ENCODE measurements around the gene TMEM135.
"Not testable (repeated sequence)": the region's sequence is repeated elsewhere in the genome, so short reads cannot be mapped to it uniquely, and the experiment has no call there.

Gene TMEM135

GRCh38 chr11:87263979-87264378, 226.2 kb downstream of the TMEM135 start:
- no peak for DNase-seq

DNA sequence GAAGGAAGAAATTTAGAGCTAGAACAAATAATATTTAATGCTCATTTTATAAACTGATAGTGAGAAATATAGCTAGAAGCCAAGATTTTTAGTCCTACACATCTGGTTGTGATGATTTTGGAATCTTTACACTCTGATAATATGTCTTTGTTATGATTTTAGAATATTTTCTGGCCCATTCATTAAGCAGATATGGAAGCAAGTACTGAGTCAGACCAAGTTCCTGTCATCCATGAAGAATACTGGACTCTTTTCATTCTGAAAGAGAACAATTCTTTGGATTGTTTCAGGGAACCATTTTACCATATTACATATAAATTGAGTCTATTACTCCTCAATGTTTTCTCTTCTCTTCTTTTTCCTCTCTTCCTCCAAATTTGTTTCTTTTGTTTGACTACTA, 227.4 kb downstream of the TMEM135 start:
- no peak for DNase-seq

- DNase-seq = no peak
Observed at GRCh38 chr11:87265979-87266378, 228.2 kb downstream of the TMEM135 start.

- no peak for DNase-seq
Observed at GRCh38 chr11:87266751-87267150, 229.0 kb downstream of the TMEM135 start.

DNA sequence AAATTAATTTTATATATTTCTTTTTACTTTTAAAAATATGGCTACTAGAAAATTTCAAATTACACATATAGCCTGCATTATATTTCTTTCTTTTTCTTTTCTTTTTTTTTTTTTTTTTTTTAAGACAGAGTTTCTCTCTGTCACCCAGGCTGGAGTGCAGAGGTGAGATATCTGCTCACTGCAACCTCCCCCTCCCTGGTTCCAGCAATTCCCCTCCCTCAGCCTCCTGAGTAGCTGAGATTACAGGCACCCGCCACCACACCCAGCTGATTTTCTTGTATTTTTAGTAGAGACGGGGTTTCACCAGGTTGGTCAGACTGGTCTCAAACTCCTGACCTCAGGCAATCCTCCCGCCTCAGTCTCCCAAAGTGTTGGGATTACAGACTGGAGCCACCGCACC, 234.2 kb downstream of the TMEM135 start:
- DNase-seq = not testable (repeated sequence)

GRCh38 chr11:87275176-87275575, 237.4 kb downstream of the TMEM135 start:
- no peak for DNase-seq

DNA sequence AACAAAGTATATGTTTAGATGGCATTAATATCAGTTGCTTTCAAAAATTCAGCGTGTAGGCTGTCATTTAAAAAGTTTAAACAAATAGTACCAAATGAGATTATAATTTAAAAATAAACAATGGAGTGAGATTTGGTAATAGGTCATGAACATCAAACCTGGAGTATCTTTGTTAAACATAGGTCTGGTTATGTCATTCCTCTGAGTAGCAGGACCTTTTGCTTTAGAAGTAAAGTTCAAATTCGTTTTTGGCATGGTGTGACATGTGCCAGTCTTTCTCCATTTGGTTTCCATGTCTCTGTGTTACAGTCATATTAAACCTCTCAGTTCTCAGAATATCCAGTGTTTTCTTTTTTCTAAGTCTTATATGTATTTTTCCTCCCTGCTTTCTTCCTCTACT, 242.4 kb downstream of the TMEM135 start:
- no peak for DNase-seq

DNA sequence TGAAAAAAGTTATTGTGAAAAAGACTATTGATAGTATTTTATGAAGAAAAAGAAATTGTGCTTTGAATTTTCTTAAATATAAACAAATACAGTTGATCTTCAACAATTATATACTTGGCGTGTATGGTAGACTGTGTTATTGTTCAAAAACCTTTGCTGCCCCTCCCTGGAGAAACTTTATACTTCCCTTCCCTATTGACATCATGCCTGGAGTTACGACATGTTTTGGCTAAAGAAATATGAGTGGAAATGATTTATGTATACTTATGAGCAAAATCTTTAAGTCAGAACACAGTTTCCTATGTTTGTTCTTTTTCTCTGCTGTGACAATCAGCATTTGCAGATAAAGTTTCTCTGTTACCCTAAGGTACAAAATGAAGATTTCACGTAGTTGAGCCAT, 243.8 kb downstream of the TMEM135 start:
- DNase-seq = no peak

- DNase-seq = no peak
Observed at GRCh38 chr11:87284306-87284705, 246.6 kb downstream of the TMEM135 start.

DNA sequence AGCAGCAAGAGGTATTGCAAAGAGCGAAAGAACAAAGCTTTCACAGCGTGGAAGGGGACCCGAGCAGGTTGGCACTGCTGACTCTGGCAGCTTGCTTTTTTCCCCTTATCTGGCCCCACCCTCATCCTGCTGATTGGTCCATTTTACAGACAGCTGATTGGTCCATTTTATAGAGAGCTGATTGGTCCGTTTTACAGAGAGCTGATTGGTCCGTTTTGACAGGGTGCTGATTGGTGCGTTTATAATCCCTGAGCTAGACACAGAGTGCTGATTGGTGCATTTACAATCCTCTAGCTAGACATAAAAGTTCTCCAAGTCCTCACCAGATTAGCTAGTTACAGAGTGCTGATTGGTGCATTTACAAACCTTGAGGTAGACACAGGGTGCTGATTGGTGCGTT, 247.9 kb downstream of the TMEM135 start:
- DNase-seq = not testable (repeated sequence)

GRCh38 chr11:87286338-87286737, 248.6 kb downstream of the TMEM135 start:
- no peak for DNase-seq

- no peak for DNase-seq
Observed at GRCh38 chr11:87290304-87290922, 252.7 kb downstream of the TMEM135 start.

GRCh38 chr11:87292598-87292997, 254.9 kb downstream of the TMEM135 start:
- DNase-seq = no peak

DNA sequence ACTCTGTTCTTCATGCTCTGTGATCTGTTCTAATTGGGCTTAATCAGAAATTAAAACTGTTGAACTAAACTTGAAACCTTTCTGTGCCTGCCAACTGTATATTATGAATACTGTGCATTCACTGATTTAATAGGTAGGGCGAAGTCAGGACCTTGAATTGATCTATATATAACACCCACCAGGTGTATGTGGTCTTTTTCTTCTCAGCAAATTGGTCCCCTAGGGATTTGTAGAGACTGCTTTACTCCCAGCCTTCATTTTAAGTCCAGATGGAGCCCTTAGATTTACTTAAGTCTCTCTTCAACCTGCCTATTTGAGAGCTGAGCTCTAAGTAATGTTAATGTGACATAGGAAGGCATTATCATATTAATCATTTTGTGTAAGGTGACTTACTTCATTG, 257.5 kb downstream of the TMEM135 start:
- no peak for DNase-seq

- no peak for DNase-seq
Observed at GRCh38 chr11:87296627-87297026, 258.9 kb downstream of the TMEM135 start.

GRCh38 chr11:87298155-87298554, 260.4 kb downstream of the TMEM135 start:
- DNase-seq = no peak

- DNase-seq = no peak
Observed at GRCh38 chr11:87299041-87299481, 261.3 kb downstream of the TMEM135 start.

DNA sequence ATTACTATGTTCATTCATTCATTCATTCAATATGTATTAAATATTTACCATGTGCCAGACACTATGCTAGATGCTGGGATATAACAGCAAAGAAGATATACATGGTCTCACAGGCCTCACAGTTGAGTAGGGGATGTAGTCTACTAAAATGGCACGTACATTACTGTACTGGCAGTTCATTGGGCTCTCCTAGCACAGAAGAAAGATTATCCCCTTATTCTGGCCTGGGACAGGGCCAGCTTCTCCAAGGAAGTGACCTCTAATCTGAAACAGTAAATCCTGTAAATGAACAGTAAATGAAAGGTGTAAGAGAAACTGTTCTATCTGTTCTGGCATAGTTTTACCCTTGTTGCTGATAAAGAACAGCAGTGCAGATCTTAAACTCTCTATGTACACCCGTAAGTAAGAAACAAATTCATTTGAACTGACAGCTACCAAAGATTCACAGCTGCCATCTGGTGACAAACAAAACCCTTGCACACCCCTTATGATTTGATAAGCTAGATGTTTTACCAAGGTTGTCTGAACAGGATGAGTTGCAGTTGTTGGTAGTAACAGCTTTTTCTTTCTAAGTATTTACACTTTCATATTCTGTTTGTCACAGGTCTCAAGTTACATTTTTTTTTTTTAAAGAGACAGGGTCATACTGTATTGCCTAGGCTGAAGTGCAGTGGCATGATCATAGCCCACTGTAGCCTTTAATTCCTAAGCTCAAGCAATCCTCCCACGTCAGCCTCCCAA, 263.1 kb downstream of the TMEM135 start:
- DNase-seq = no peak

DNA sequence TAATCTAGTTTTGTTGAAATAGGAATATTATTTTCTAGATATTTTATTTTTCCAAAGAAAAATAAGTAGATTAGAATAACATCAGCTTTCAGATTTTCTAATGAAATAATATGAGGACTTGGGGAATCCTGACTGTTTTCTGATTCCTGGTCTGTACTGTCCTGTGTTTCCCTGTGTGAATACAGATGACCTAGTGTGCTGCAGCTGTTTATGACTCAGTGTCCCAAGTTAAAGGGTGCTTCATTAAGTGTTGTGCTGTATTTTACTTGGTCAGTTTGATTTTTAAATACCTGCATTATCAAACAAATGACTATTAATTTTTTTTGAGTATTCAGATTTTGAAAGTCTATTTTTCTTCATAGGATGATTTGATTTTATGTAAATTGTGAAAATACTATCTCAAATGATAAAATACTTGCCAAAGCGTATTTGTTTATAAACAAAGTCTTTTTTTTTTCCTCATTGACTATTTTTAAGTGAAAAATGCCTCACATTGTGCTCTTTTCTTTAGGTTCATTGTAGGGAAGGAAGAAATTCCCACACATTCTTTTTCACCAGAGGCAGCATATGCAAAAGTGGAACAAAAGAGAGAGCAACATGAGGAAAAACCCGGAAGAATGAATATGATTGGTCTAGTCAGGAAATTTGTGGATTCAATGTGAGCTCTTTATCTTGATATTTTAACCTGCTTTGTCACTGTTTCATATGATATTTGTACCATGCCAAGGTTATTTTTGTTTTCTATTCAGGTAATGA, 264.2 kb downstream of the TMEM135 start:
- no peak for DNase-seq

- no peak for DNase-seq
Observed at GRCh38 chr11:87304412-87304811, 266.7 kb downstream of the TMEM135 start.

DNA sequence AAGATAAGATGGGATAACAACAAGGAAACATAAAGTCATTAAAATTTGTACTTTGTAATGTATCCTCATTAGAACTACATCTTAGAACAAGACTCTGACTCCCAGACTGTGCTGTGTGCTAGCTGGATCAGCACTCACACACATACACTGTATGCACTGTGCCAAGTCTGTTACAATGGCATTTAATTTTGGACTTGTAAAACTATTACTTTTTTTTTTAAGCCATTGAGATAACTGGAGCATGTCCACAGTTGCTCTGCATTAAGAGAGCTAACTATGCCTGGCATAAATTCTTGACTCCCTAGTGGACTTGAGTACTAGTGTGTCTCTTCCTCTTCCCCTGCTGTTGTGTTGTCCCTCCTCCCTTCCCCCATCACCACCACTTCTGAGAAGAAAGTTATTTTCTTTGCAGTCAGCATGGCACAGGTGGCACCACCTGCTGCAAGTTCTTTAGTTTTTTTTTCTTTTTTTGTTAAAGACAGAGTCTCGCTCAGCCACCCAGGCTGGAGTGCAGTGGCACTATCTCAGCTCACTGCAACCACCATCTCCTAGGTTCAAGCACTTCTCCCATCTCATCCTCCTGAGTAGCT, 268.6 kb downstream of the TMEM135 start:
- no peak for DNase-seq

DNA sequence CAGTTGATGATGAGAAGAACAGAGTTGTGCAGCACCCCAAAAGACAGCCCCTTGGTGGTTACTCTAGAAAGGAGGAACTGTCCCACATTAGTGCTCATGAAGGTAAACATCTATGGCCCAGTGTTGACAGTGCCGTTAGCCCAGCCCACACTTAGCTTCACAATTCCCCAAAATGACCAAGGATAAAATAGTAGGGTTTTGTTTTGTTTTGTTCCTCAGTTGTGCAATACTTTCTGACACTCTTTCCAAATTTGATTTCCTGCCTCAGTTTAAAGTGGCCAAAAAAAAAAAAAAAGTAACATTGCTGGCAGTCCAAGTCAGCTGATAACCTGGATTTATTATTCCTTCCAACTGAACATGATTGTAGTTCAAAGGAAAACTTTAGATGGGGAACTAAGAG, 269.4 kb downstream of the TMEM135 start:
- DNase-seq = no peak

- no peak for DNase-seq
Observed at GRCh38 chr11:87315229-87315628, 277.5 kb downstream of the TMEM135 start.

DNA sequence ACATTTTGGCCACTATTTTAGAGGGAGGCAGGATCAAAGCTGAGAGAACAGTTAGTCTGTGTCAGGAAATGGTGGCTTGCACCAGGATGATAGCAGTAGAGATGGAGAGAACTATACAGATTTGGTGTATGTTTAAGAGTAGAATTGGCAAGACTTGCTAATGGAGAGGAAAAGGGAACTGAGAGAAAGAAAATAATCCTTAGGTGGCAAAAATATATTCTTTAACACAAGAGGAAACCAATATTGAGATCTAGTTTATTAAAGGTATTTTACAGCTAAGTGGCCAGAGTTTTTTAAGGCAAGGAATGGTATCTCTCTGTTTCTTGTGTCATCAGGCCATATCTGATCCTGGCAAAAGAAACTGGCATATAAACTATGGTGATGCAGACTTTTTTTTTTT, 278.8 kb downstream of the TMEM135 start:
- DNase-seq = no peak

Measured in CD4-positive, alpha-beta T cell treated with Interferon gamma for 1 hour (primary cell).